GM19099 (cell line): ENCODE data around the gene MAD2L2.

Experiments
- POLR2A ChIP-seq: IDR thresholded peaks from 3 replicates; pipeline ENCODE4 v1.6.1; 2011; ENCODE audit warnings: low read depth; ENCODE audit not compliant: insufficient read length; ENCODE audit errors: extremely low read depth

MAD2L2 gene

DNA sequence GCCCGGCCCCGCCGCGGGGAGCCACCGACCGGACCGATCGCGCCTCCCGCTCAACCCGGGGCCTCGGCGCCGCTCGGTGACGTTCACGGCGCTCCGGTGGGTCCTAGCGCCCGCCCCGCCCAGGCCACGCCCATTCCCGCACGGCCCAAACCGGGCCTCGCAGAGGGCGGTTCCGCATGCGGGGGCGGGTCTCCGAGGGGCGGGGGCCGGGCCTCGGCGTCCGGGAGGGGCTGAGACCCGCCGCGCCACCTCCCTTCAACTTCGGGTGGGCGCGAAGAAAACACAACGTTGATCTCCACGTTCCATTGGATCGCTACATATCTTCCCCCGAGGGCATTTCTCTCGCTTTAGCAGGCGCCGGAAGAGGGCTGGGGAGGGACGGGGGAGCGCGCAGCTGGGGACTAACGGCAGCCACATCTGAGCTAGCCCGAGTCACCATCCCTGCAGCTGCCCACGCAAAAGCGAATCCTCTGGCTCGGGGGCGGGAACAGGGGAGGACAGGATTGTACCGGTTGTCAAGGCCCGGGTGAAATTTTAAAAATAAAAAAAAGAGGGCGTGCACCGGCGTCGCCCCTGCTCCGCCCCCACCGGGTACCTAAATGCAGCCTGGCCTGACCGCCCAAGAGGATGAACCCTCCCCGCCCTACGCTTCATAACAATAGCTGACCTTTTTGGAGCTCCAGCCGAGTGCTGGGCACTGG lies at the start of gene MAD2L2:
TSS of gene MAD2L2 (minus strand) at position 78 of the 701 bp plus-strand sequence. CDS start 547 bp downstream, outside the sequence.
- peak; percentile 70 for TF ChIP-seq POLR2A

DNA sequence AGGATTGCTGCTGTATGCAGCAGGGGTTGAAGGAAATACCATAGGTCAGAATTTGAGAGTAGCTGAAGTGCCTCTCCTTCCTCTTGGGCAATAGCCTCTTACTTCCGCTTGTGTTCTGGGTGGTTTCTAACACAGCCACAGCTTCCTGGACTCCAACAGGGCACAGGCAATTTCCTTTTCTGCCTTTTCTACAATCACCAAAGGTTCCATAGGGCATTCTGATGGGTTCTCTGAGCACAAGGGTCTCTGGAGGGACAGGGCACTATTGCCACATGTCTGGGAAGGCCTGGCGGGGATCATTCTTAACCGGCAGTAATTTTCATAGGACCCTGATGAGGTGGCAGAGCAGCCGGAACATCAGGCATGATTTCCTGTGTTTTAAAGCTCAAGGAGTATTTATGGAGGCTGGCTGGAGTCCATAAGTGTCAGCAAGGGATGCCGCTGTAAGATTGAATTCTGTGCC lies 49.5 kb upstream of the MAD2L2 start:
- TF ChIP-seq POLR2A = no peak

DNA sequence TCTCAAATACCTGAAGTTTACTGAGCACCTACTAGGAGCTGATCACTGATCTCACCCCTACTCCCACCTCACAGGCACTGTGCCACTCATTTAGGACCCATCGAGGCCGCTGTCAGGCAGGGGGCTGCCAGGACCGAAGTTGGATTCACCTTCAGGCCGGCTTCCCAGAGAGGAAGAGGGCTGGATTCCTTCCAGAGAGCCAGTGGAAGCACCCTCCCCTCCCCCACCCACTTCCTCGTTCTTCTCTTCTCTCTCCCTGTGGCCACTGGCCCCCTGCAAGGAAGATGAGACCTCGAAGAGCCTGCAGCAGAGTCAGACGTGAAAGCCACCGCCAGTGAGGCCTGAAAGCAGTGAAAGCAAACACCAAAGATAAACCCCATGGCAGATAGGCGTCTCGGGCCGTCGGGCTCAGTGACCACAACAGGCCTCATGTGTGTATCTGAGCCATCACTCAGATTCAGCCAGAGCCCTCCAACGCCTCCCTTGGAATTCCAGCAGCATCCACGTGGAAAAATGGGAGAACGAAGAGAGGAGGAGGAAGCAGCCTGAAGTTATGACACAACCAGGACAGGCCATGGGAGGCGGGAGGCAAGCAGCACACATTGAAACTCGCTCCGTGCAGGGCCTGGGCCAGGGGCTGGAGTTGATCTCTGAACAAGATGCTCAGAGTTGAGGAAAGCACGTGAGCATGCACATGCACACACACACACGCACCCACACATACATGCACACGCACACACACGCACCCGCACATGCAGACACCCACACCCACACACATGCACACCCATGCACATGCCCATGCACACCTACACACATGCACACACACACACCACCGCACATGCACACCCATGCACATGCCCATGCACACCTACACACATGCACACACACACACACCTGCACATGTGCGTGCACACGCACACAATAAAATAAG lies 48.8 kb upstream of the MAD2L2 start:
- TF ChIP-seq POLR2A = no peak

DNA sequence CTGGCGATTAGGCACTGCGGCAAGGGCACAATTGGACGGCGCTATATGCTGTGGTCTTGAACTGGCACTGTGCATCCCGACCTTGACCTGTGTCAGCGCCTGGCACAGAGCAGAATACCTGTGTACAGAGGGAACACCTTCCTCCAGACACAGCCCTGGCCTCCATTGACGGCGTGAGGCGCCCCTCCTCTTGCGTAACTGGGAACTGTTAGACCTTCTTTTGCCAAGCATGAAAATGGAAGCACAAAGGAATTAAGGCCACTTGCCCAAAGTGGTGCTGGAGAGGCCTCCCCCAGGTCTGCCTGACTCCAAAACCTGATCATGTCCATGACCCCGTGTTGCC lies 48.2 kb upstream of the MAD2L2 start:
- no peak for TF ChIP-seq POLR2A

DNA sequence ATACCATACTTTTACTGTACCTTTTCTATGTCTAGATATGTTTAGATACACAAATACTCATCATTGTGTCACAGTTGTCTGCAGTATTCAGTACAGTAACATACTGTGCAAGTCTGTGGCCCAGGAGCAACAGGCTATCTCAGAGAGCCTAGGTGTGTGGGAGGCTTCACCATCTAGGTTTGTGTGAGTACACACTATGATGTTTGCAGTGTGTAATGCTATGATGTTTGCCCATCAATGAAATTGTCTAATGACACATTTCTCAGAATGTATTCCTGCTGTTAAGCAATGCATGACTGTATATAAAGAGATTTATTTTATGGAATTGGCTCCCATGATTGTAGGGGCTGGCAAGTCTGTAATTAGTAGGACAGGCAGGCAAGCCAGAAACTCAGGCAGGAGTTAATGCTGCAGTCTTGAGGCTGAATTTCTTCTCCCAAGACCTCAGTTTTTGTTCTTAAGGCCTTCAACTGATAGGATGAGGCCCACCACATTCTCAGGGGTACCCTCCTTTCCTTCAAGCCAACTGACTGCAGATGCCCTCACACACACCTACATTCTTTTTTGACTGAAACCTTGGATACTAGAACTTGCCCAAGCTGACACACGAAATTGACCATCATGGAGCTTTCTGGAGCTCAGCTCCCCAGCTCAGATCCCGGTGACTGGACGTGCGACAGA lies 47.3 kb upstream of the MAD2L2 start:
- TF ChIP-seq POLR2A = no peak

GRCh38 chr1:11727119-11727518 lies 46.2 kb upstream of the MAD2L2 start:
- no peak for TF ChIP-seq POLR2A

GRCh38 chr1:11725616-11726015 lies 44.7 kb upstream of the MAD2L2 start:
- no peak for TF ChIP-seq POLR2A

GRCh38 chr1:11722538-11722937 lies 41.6 kb upstream of the MAD2L2 start:
- no peak for TF ChIP-seq POLR2A

- no peak for TF ChIP-seq POLR2A
Measured at GRCh38 chr1:11721311-11721710, 40.4 kb upstream of the MAD2L2 start.

DNA sequence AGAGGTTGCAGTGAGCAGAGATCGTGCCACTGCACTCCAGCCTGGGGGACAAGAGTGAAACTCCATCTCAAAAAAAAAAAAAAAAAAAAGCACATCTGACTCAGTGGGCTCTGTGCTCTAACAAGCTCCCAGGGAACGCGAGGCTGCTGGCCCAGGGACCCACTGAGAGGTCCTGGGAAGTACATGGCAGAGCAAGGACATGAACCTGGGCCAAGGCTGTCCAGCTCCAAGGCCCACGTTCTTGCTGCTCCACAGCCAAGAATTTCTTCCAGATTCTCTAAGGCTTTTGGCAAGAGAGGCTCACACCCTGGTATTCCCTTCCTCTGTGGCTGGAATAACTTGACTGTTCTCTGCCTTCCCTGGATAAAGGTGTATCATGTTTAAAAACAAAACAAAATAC lies 39.6 kb upstream of the MAD2L2 start:
- no peak for TF ChIP-seq POLR2A

DNA sequence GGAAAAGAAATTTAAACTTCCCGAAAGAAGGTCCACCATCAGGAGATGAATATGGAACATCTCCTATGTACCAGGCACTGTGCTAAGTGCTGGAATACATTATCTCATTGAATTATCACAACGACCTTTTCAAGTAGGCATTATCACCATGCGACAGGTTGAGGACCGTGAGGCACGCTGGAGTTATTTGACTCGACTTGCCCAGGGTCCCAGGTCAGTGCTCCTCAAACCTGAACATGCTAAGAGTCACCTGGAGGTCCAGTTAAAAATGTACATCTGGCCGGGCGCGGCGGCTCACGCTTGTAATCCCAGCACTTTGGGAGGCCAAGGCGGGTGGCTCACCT lies 39.1 kb upstream of the MAD2L2 start:
- TF ChIP-seq POLR2A = no peak

DNA sequence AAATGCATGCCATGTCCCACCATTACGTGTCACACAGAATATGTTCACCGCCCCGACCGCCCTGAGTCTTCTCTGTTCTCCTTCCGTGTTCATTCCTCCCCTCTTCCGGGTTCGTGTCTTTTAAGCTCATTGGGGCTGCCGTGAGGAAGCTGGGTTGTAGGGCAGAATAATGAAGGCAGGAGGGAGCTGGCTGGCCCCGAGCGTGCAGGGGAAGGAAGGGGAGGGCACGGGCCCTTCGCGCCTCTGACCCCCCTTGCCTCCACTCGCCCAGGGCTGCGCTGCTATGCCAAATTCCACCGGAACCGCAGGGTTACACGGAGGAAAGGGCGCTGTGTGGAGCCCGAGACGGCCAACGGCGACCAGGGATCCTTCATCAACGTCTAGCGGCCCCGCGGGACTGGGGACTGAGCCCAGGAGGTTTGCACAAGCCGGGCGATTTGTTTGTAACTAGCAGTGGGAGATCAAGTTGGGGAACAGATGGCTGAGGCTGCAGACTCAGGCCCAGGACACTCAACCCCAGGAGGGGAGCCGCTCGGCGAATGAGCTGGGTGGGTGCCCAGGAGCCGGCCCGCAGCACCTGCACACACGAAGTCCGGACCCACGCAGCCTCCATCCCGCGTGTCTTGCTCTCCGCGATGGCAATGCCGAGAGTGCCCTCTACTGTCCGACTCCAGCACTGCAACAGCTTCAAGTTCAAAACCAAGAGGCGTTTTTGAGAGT lies 38.5 kb upstream of the MAD2L2 start:
- no peak for TF ChIP-seq POLR2A

DNA sequence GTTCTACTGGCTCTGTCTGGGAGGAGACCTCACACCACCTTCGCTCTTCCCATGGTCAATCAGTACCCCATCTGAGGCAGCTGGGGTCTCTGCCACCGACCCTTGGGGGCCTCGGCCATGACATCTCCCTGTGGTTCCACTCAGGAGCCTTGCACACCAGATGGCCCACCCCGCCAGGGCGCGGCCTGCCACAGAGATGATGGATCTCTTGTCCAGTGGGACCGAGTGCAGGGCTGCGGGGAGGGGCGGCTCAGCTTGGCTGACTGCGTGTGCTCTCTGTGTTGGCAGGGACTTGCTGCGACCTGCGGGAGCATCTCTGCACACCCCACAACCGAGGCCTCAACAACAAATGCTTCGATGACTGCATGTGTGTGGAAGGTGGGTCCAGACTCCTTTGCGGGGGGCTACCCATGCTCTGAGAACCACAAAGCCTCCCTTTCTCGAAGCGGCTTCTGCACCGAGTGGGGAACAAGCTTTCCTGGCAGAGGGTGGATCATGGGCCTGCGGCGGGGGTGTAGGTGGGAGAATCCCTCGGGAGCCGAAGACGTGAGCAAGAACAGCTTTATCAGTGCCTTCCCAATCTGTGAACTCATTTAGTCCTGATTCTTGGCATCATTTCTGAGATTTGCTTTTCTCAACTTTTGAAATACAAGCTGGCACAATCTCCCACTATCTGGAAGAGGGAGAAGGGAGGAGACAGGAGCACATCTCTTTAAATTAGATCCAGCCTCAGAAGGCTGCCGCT lies 34.1 kb upstream of the MAD2L2 start:
- no peak for TF ChIP-seq POLR2A

DNA sequence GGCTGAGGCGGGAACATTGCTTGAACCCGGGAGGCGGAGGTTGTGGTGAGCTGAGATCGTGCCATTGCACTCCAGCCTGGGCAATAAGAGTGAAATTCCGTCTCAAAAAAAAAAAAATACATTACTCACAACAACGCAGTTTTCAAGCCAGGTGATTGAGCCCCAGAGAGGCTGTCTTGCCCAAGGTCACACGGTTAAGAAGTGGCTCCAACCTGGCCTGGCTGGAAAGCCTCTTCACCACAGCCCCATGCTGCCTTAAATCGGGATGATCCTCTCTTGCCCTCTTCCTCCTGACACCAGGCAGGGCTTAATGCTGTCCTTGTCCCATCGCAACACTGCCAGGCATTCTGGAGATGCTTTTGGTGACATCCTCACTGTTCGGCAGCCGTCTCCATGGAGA lies 32.1 kb upstream of the MAD2L2 start:
- TF ChIP-seq POLR2A = no peak
